A549 (cell line): ENCODE data around the gene GLRA3.

Source experiments
- BHLHE40 ChIP-seq: IDR thresholded peaks from 2 replicates; pipeline ENCODE4 v1.6.1; 2012; ENCODE audit warnings: low read depth, low read length, inconsistent platforms
- CEBPB ChIP-seq, 2 experiments: fragments of >200 bp in 1 of 2; sonication (Bioruptor Twin) in 1 of 2; formaldehyde crosslinking in 1 of 2; IDR thresholded peaks; 2 replicates each; pipeline ENCODE4 v1.6.1; 2012 to 2016
- EHF ChIP-seq: fragments of 250-450 bp; sonication (Bioruptor Pico); IDR thresholded peaks from 2 replicates; pipeline ENCODE4 v1.5.0; 2020; ENCODE audit warnings: mild to moderate bottlenecking
- EP300 ChIP-seq, 2 experiments: fragments of >200 bp; sonication (Bioruptor Twin); formaldehyde crosslinking; IDR thresholded peaks; 2 replicates in 1 of 2; 3 replicates in 1 of 2; pipeline ENCODE4 v1.6.1; 2016 to 2017
- GATA3 ChIP-seq: IDR thresholded peaks from 2 replicates; pipeline ENCODE4 v1.6.1; 2012; ENCODE audit warnings: borderline replicate concordance
- KDM1A ChIP-seq: fragments of 200-600 bp; sonication (generic); IDR thresholded peaks from 2 replicates; pipeline ENCODE4 v1.6.1; 2016; ENCODE audit warnings: low read depth, mild to moderate bottlenecking
- MAFK ChIP-seq: fragments of 450-650 bp; IDR thresholded peaks from 2 replicates; pipeline ENCODE4 v1.6.1; 2014; ENCODE audit not compliant: partially characterized antibody
- POLR2A ChIP-seq: IDR thresholded peaks from 2 replicates; pipeline ENCODE4 v1.6.1; 2012; ENCODE audit warnings: mild to moderate bottlenecking, low read length
- RAD21 ChIP-seq, 2 experiments: fragments of >200 bp in 1 of 2; sonication (Bioruptor Twin) in 1 of 2; formaldehyde crosslinking in 1 of 2; IDR thresholded peaks in 1 of 2; conservative IDR thresholded peaks in 1 of 2; 2 replicates in 1 of 2; 3 replicates in 1 of 2; pipeline ENCODE4 v1.6.1; 2012 to 2018; ENCODE audit warnings: inconsistent platforms in 1 of 2
- TF ChIP-seq, protein P1 (sequence below): fragments of >200 bp; sonication (Bioruptor Twin); formaldehyde crosslinking; IDR thresholded peaks from 3 replicates; pipeline ENCODE4 v1.5.1; 2016
- TF ChIP-seq, protein P2 (sequence below): fragments of 450-650 bp; IDR thresholded peaks from 2 replicates; pipeline ENCODE4 v1.6.1; 2014; ENCODE audit warnings: antibody characterized with exemption
- TF ChIP-seq, protein P3 (sequence below): fragments of >200 bp; sonication (Bioruptor Twin); formaldehyde crosslinking; IDR thresholded peaks from 3 replicates; pipeline ENCODE4 v1.6.1; 2016

DNA sequence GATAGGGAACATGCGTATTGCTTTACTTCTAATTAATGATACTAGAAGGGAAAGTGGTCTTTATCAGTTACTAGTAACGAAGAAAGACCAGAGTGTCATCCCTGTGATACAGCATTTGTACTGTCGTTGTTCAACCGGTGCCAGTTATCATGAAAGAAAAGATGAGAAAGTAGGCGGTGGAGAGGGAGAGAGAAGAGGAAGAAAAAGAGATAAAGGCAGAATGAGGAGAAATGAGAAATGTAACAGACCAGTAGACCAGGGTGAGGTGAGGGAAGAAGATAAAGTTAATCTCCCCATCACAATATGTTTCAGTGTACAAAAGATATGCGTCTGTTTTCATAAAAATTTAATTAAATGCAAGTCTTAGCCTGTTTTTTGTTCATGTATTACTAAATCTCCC is 171.6 kb downstream of the GLRA3 start:
- TF ChIP-seq, protein P1, sequence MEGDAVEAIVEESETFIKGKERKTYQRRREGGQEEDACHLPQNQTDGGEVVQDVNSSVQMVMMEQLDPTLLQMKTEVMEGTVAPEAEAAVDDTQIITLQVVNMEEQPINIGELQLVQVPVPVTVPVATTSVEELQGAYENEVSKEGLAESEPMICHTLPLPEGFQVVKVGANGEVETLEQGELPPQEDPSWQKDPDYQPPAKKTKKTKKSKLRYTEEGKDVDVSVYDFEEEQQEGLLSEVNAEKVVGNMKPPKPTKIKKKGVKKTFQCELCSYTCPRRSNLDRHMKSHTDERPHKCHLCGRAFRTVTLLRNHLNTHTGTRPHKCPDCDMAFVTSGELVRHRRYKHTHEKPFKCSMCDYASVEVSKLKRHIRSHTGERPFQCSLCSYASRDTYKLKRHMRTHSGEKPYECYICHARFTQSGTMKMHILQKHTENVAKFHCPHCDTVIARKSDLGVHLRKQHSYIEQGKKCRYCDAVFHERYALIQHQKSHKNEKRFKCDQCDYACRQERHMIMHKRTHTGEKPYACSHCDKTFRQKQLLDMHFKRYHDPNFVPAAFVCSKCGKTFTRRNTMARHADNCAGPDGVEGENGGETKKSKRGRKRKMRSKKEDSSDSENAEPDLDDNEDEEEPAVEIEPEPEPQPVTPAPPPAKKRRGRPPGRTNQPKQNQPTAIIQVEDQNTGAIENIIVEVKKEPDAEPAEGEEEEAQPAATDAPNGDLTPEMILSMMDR = no peak
- TF ChIP-seq MAFK (no peak), EHF (CRISPR knock-in tag) (no peak), POLR2A (no peak), RAD21 (conservative IDR thresholded peaks at IDR 0.05 in 1 of 2, IDR thresholded peaks at IDR 0.05 in 1 of 2) (no peak), BHLHE40 (no peak), GATA3 (no peak), EP300 (IDR thresholded peaks at IDR 0.05) (no peak), KDM1A (no peak), CEBPB (IDR thresholded peaks at IDR 0.05) (no peak)
- TF ChIP-seq, protein P2, sequence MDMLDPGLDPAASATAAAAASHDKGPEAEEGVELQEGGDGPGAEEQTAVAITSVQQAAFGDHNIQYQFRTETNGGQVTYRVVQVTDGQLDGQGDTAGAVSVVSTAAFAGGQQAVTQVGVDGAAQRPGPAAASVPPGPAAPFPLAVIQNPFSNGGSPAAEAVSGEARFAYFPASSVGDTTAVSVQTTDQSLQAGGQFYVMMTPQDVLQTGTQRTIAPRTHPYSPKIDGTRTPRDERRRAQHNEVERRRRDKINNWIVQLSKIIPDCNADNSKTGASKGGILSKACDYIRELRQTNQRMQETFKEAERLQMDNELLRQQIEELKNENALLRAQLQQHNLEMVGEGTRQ = no peak
- TF ChIP-seq, protein P3, sequence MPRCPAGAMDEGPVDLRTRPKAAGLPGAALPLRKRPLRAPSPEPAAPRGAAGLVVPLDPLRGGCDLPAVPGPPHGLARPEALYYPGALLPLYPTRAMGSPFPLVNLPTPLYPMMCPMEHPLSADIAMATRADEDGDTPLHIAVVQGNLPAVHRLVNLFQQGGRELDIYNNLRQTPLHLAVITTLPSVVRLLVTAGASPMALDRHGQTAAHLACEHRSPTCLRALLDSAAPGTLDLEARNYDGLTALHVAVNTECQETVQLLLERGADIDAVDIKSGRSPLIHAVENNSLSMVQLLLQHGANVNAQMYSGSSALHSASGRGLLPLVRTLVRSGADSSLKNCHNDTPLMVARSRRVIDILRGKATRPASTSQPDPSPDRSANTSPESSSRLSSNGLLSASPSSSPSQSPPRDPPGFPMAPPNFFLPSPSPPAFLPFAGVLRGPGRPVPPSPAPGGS = no peak
